SU-DHL-6 (cell line): ENCODE measurements around the gene RLN3.
A peak's percentile ranks its signal among the peaks of the same experiment; 100 is the strongest.

Experiments used
- H2AFZ ChIP-seq: fragments of 200-600 bp; sonication (generic); 2 replicates; pipeline ENCODE4 v1.6.1; 2014; ENCODE audit warnings: low read depth, mild to moderate bottlenecking, moderate library complexity, mixed read lengths, antibody characterized with exemption, low read length; ENCODE audit not compliant: severe bottlenecking
- H3F3A ChIP-seq: fragments of 200-600 bp; shearing (Covaris generic); 2 replicates; pipeline ENCODE4 v1.6.0; 2016; ENCODE audit warnings: antibody characterized with exemption, mild to moderate bottlenecking; ENCODE audit not compliant: insufficient read depth
- H3K27ac ChIP-seq: fragments of 200-600 bp; sonication (generic); 2 replicates; pipeline ENCODE4 v1.5.1; 2016; ENCODE audit warnings: low read depth, mild to moderate bottlenecking, low read length, moderate library complexity, mixed read lengths
- H3K27me3 ChIP-seq: fragments of 200-600 bp; sonication (generic), shearing (Covaris generic); 2 replicates; pipeline ENCODE4 v1.6.0; 2014; ENCODE audit warnings: mild to moderate bottlenecking, low read length
- H3K36me3 ChIP-seq: fragments of 200-600 bp; sonication (generic); 2 replicates; pipeline ENCODE4 v1.6.1; 2014; ENCODE audit warnings: mild to moderate bottlenecking, low read length, mixed read lengths
- H3K4me2 ChIP-seq: fragments of 300-600, 200-600 bp; shearing (Covaris generic), sonication (generic); 2 replicates; pipeline ENCODE4 v1.6.0; 2014; ENCODE audit warnings: low read length, low read depth, mild to moderate bottlenecking; ENCODE audit not compliant: poor library complexity, severe bottlenecking
- H3K4me3 ChIP-seq: fragments of 200-600 bp; sonication (generic); 2 replicates; pipeline ENCODE4 v1.5.1; 2014; ENCODE audit warnings: antibody characterized with exemption, low read length, mild to moderate bottlenecking, mixed read lengths; ENCODE audit not compliant: insufficient read depth, poor library complexity, severe bottlenecking
- H3K79me2 ChIP-seq: fragments of 200-600 bp; sonication (generic); 2 replicates; pipeline ENCODE4 v1.6.1; 2014; ENCODE audit warnings: mild to moderate bottlenecking, low read length, moderate library complexity; ENCODE audit not compliant: insufficient read depth
- H3K9ac ChIP-seq: fragments of 200-600 bp; sonication (generic); 2 replicates; pipeline ENCODE4 v1.7.0; 2014; ENCODE audit warnings: mild to moderate bottlenecking, low read length
- H3K9me2 ChIP-seq: fragments of 200-600 bp; sonication (generic); replicated peaks from 2 replicates; pipeline ENCODE4 v1.6.1; 2014; ENCODE audit warnings: low read length; ENCODE audit not compliant: insufficient read depth
- H3K9me3 ChIP-seq: fragments of 200-600 bp; sonication (generic); 2 replicates; pipeline ENCODE4 v1.6.1; 2014; ENCODE audit warnings: low read length, mixed read lengths; ENCODE audit not compliant: insufficient read depth
- H4K20me1 ChIP-seq: fragments of 200-600 bp; sonication (generic); 2 replicates; pipeline ENCODE4 v1.6.1; 2014; ENCODE audit warnings: low read depth, mild to moderate bottlenecking, antibody characterized with exemption, low read length, moderate library complexity, mixed read lengths
- CTCF ChIP-seq: fragments of 200-600 bp; sonication (generic); IDR thresholded peaks from one replicate; pipeline ENCODE4 v1.5.1; 2017; ENCODE audit warnings: antibody characterized with exemption, mild to moderate bottlenecking, low read length, moderate library complexity; ENCODE audit not compliant: insufficient read depth, poor library complexity, severe bottlenecking
- EZH2phosphoT487 ChIP-seq: fragments of 200-600 bp; sonication (generic), shearing (Covaris generic); conservative IDR thresholded peaks from 2 replicates; pipeline ENCODE4 v1.6.1; 2018; ENCODE audit warnings: mild to moderate bottlenecking, antibody characterized with exemption, low read length, moderate library complexity, mixed read lengths

Gene RLN3

DNA sequence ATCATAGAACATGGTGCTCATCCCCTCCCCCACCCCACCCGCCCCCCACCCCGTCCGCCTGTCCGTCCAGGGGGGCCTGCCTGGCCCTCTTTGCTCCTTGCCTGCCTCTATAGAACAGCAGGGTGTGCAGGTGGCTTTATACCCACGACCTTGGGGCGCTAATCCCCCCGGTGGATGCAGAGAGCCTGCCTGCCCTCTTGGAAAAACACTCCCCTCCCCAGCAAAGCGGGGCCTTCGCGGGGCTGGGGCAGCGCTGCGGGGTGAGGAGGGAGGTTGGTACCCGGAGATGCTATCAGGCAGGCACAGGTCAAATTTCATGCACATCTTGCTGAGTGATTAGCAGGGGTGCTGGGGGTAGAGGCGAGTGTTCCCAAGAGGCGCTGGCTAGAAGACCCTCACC, 43.8 kb upstream of the RLN3 start:
- no peaks in the 10 kb centered on the region for H3K27me3 ChIP-seq
- H3K27ac ChIP-seq, result peak overlapping the region; percentile 92
- H3K4me3 ChIP-seq, result no peak overlapping the region
- peak overlapping the region; percentile 9; the same call in 1 of the 2 replicates for H3K9ac ChIP-seq
- no peak overlapping the region for H2AFZ ChIP-seq
- no peaks in the 10 kb centered on the region for H3K36me3 ChIP-seq
- peak overlapping the region; percentile 15 for H3K4me2 ChIP-seq
- H3K79me2 ChIP-seq, result no peaks in the 10 kb centered on the region
- H3F3A ChIP-seq, result peaks cover 28% of the 10 kb centered on the region
- no peaks in the 10 kb centered on the region for H3K9me2 ChIP-seq
- no peaks in the 10 kb centered on the region for H4K20me1 ChIP-seq
- no peaks in the 10 kb centered on the region for H3K9me3 ChIP-seq
- TF ChIP-seq CTCF (no peak), EZH2phosphoT487 (no peak)

GRCh38 chr19:13984875-13985741, 42.8 kb upstream of the RLN3 start:
- no peaks in the 10 kb centered on the region for H4K20me1 ChIP-seq
- H3K4me2 ChIP-seq, result peak overlapping the region; percentile 62
- H3K27ac ChIP-seq, result peak overlapping the region; percentile 92
- H3K36me3 ChIP-seq, result no peaks in the 10 kb centered on the region
- peak overlapping the region; percentile 3 for H2AFZ ChIP-seq
- H3K27me3 ChIP-seq, result no peaks in the 10 kb centered on the region
- H3K79me2 ChIP-seq, result no peaks in the 10 kb centered on the region
- no peak overlapping the region for H3K4me3 ChIP-seq
- no peaks in the 10 kb centered on the region for H3K9me2 ChIP-seq
- TF ChIP-seq CTCF (no peak), EZH2phosphoT487 (no peak)
- H3F3A ChIP-seq, result peaks cover 28% of the 10 kb centered on the region
- no peaks in the 10 kb centered on the region for H3K9me3 ChIP-seq
- peak overlapping the region; percentile 63 for H3K9ac ChIP-seq

- Histone ChIP-seq H3K27ac (peak overlapping the region; percentile 92), H3K4me2 (peak overlapping the region; percentile 62), H3K9ac (peak overlapping the region; percentile 63), H4K20me1 (no peaks in the 10 kb centered on the region), H2AFZ (peak overlapping the region; percentile 3), H3K27me3 (no peaks in the 10 kb centered on the region), H3F3A (peaks cover 28% of the 10 kb centered on the region), H3K79me2 (no peaks in the 10 kb centered on the region), H3K36me3 (no peaks in the 10 kb centered on the region), H3K4me3 (peak overlapping the region; percentile 17), H3K9me3 (no peaks in the 10 kb centered on the region), H3K9me2 (no peaks in the 10 kb centered on the region)
- TF ChIP-seq CTCF (no peak), EZH2phosphoT487 (no peak)
These were observed 42.1 kb upstream of the RLN3 start for GRCh38 chr19:13985771-13986347.
